Stimulated activated CD8-positive, alpha-beta memory T cell treated with anti-CD3 and anti-CD28 coated beads, Interleukin-15, amount 100 ng/mL, for 24 hours (primary cell): ENCODE results near the gene RPP40.
"Not testable (repeated sequence)": the region's sequence is repeated elsewhere in the genome, so short reads cannot be mapped to it uniquely, and the experiment has no call there.

Experiments
- DNase-seq: peaks from one replicate; pipeline ENCODE4 v3.0.0-alpha.2; 2020; ENCODE audit warnings: low read depth

The RPP40 gene

DNA sequence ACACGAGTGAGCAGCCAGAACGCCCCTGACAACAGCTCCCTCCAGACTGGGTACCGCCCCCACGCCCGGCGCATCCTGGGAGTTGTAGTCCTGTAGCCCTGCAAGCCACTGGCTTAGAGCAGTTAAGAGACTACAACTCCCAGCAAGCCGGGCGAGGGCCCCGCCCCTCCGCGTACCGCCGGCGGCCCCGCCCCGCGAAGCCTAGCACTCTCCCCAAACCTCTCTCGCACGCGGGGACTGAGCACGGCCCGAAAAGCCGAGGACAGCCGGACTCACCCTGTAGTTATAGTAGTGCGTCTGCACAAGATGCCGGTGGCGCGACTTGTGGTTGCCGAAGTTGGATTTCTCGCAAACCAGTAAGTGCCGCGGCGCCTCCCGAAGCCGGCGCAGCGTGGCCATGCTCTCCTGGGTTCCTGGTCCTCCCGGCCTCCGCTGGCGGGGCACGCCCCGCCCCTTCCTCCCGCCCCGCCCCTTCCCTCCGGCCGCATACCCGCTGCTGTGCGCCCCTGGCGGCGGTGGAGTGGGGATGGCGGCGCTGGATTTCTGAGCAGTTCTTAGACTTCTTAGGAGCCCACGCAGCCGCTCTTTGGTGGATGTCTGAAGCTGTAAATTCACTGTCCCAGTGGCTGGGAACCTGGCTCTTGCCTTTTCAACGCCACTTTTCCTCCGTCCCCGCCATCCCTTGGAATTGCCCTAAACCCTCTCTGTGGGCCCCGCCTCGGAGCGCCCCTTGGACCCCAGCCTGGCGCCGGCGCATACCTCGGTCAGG lies at the start of gene RPP40:
Gene RPP40 (minus strand): TSS at position 434 of the 769 bp plus-strand sequence. CDS start 35 bp downstream, at position 399.
- peak; percentile 89 for DNase-seq

DNA sequence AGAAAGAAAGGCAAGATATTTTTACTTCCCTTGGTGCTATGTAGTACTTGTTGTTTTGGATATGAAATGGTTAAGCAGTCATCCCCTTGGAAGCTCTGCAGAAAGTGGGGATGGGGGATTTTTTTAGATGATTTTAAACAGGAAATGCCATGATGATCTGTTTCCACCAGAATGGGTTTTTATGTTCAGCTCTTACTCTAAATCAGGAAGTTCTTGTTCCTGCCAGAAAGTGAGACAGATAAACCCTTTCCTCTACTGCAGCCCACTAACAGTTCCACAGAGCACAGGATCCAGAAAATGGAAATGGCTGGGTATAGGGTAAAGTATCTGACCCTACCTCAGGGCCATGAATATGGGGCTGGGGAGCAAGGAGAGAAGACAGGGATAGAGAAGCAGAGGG lies 49.2 kb upstream of the RPP40 start:
- no peak for DNase-seq

GRCh38 chr6:5051394-5051793 lies 47.6 kb upstream of the RPP40 start:
- no peak for DNase-seq

DNA sequence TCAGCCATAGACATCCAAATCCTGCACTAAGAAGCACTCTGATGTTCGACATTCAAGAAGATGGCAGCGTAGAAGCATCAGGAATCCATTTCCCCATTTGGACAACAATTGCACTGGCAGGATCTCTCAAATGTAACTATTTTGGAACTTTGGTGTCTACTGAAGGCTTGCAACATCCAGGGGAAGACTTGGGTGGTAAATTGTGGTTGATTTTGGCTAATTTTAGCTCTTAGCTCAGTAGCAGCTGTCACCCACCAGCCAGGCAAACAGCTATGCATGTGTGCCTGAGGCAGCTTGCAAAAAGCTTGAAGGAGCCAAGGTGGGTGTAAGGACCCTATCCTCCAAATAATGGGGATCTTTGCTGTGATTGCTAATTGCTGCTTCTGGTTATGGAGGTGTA lies 46.2 kb upstream of the RPP40 start:
- DNase-seq, result no peak

DNA sequence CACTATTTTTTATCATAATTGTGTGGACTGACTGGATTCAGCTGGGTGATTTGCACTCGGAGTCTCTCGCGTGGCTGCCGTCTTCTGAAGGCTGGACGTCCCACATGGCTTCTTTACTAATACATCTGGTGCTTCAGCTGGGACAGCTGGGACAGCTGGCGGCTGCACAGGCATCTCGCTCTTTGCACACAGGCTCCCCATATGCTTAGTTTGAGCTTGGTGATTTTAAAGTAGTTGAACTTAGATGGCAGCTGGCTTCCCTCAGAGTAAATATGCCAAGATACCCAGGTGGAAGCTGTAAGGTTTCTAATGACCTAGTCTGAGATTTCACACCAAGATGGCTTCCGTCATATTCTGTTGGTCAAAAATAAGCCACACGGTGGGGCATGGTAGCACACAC lies 42.6 kb upstream of the RPP40 start:
- no peak for DNase-seq

DNA sequence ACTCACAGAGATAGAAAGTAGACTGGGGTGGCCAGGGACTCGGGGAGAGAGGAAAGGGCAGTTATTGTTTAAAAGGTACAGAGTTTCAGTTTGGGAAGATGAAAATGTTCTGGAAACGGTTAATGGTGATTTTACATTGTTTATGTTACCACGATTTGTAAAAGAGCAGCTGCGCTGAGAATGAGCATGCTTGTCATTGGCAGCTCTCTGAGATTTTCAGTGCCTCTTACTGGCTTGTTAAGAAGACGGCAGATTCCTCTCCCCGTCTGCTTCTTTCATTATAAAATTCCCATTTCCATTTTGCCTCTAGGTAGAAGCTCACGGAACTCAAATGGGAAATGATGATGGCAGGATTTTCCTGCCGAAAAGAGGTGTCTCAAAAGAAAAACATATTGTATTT lies 41.6 kb upstream of the RPP40 start:
- no peak for DNase-seq

DNA sequence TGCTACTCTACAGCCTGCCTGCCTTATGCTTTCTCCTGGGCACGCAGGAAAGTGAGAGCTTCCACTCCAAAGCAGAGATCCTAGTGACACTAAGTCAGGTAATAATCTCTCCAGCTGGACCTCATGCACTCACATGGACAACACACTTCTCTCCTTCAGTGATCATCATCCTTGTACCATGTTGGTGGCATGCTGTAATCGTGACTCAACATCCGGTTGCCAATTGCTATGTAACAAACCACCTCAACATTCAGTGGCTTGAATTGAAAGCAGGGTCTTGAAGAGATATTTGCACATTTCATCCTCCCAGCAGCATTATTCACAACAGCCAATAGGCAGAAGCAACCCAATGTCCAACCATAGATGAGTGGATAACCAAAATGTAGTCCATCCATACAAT lies 41.0 kb upstream of the RPP40 start:
- DNase-seq, result no peak

- DNase-seq, result no peak
Measured at GRCh38 chr6:5042436-5042835, 38.6 kb upstream of the RPP40 start.

- no peak for DNase-seq
Measured at GRCh38 chr6:5041955-5042354, 38.1 kb upstream of the RPP40 start.

GRCh38 chr6:5036269-5036668 lies 32.4 kb upstream of the RPP40 start:
- DNase-seq, result no peak

- DNase-seq, result no peak
Measured at GRCh38 chr6:5034736-5035135, 30.9 kb upstream of the RPP40 start.

- no peak for DNase-seq
Measured at GRCh38 chr6:5034328-5034727, 30.5 kb upstream of the RPP40 start.

GRCh38 chr6:5033214-5033904 lies 29.5 kb upstream of the RPP40 start:
- DNase-seq, result not testable (repeated sequence)

DNA sequence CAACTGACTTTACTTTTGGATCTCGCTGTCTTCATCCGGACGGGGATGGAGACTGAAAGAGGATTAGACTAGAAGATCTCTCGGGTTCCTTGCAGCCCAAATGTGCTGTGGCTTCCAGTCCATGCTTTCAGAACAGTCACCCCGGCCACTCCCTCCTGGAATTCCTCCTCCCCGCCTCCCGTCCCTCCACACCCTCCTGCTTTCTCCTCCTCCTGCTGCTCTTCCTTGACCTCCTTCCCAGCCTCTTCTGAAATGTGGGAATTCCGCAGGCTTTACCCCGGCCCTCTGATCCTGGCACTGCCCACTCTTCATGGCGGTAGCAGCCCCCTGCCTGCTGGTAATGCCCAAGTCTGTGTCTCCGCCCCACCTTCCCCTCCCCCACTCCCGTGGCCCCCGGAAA lies 28.9 kb upstream of the RPP40 start:
- not testable (repeated sequence) for DNase-seq

DNA sequence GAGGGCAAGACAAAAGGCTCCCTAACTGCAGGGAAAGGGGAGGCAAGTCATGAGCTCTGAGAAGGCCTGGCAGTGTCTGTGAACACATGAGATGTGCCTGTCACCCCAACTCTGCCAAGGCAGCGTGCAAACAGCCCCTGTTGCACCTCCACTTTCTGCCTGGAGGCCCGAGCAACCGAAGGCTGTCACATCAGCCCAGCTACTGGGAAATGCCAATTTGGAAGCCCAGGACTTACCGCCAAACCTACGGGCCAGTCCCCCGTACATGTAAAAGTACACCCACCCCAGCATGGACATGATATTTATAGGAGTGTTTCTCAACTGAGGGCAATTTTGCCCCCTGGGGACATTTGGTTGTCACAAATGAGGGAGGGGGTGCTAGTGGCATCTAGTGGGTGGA lies 27.3 kb upstream of the RPP40 start:
- DNase-seq, result no peak

GRCh38 chr6:5030596-5031136 lies 26.8 kb upstream of the RPP40 start:
- peak; percentile 61 for DNase-seq

- DNase-seq, result no peak
Measured at GRCh38 chr6:5029609-5030008, 25.8 kb upstream of the RPP40 start.

GRCh38 chr6:5028921-5029320 lies 25.1 kb upstream of the RPP40 start:
- no peak for DNase-seq

- DNase-seq, result no peak
Measured at GRCh38 chr6:5028301-5028700, 24.5 kb upstream of the RPP40 start.

- DNase-seq, result no peak
Measured at GRCh38 chr6:5025911-5026819, 22.3 kb upstream of the RPP40 start.

DNA sequence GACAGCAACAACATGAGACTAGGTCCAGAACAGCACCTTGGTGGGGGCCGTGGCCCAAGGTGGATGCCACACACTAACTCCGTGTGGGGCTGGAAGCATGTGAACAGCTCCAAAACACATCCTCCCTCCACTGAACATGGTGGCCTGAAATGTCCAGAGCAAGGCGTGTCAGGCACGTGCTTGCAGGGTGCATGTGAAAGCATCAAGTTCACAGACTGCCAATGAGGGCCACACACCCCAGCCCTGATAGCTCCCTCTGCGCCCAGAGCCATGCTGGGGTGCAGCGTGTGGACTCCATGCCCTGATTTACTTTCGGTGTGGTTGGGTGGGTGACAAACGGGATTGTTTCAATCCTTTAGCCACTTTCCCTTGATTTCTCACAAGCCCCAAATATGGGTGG lies 20.1 kb upstream of the RPP40 start:
- no peak for DNase-seq

GRCh38 chr6:5020142-5020541 lies 16.3 kb upstream of the RPP40 start:
- DNase-seq, result no peak
